GM10266 (cell line): ENCODE measurements around the gene MAP2K2.

Experiments
- DNase-seq: peaks from one replicate; pipeline ENCODE4 v3.0.0; 2012; ENCODE audit errors: extremely low spot score
- TF ChIP-seq, protein P1 (sequence below): IDR thresholded peaks from 2 replicates; pipeline ENCODE4 v1.5.1; 2012; ENCODE audit warnings: mild to moderate bottlenecking, low read depth; ENCODE audit not compliant: control insufficient read depth, insufficient read depth; ENCODE audit errors: missing control alignments

Gene MAP2K2

GRCh38 chr19:4089400-4089908 is 34.5 kb downstream of the MAP2K2 start:
- DNase-seq, result no peak

GRCh38 chr19:4088975-4089374 is 34.9 kb downstream of the MAP2K2 start:
- DNase-seq, result no peak
- TF ChIP-seq, protein P1, sequence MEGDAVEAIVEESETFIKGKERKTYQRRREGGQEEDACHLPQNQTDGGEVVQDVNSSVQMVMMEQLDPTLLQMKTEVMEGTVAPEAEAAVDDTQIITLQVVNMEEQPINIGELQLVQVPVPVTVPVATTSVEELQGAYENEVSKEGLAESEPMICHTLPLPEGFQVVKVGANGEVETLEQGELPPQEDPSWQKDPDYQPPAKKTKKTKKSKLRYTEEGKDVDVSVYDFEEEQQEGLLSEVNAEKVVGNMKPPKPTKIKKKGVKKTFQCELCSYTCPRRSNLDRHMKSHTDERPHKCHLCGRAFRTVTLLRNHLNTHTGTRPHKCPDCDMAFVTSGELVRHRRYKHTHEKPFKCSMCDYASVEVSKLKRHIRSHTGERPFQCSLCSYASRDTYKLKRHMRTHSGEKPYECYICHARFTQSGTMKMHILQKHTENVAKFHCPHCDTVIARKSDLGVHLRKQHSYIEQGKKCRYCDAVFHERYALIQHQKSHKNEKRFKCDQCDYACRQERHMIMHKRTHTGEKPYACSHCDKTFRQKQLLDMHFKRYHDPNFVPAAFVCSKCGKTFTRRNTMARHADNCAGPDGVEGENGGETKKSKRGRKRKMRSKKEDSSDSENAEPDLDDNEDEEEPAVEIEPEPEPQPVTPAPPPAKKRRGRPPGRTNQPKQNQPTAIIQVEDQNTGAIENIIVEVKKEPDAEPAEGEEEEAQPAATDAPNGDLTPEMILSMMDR, result no peak

More at GRCh38 chr19:4089400-4089908, 34.5 kb downstream of the MAP2K2 start:
- TF ChIP-seq, protein P1, result no peak

DNA sequence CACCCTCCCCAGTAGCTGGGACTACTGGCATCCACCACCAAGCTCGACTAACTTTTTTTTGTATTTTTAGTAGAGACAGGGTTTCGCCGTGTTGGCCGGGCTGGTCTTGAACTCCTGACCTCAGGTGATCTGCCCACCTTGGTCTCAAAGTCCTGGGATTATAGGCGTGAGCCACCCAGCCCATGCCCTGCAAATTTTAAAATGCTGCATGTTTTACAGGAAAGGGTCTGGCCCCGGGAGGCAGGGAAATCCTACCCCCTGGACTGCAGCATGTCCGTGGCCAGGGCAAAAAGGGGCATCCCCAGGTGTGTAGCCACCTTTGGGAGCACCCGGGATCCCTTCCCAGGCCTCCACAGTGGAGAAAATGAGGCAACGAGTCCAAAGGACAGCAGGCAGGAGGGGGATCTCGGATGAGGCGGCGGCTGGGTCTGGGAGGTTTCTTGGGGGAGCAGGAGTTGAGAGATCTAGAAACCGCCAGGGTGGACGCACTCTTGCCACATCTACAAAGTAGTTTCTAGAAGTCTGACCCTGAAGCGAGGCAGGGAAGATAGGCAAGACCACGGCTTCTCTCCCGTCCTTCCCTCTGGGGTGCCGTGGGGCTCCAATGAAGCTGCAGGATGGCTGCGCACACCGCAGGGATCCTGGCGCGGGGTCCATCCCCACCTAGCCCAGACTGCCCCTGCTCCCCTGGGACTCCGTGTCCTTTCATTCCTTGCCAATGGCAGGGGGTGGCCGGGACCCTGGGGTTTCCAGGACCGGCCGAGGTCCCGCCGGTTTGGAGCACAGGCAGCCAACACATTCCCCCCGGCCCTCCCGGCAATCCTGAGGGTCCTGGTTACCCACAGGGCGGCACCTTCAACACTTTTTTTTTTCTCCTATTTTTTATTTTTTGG is 35.9 kb downstream of the MAP2K2 start:
- TF ChIP-seq, protein P1, result no peak
- no peak for DNase-seq

DNA sequence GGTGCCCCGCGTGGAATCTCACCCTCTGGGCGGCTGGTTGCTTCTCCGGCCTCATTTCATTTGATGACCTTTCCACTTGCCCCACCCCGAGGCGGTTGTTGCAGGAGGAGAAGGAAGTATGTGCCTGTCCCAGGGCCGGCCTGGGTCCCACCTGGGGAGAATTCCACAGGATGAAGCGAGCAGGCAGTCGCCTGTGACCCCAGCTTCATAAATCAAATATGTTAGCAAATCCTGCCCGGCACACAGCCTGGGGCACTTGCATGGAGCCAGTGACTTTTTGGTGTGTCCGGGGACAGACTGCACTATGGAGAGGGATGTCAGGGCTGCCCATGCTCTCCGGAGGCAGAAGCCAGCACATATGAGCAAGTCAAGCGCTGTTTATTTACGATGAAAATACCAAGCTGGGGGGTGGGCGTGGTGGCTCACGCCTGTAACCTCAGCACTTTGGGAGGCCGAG is 37.5 kb downstream of the MAP2K2 start:
- TF ChIP-seq, protein P1, result no peak
- no peak for DNase-seq

DNA sequence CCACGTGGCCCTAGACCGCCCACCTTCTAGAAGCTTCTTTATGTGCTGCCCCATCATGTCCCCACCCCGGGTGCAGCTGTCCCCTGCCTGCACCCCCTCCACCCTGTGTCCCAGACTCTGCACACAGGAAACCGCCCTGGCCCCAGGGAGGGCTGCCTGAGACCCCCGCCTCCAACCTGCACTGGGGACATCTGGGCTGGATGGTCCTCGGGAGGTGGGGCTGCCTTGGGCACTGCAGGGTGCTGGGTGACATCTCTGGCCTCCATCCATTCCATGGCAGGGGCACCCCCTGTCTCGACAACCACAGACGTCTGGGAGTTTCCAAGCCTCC is 39.4 kb downstream of the MAP2K2 start:
- TF ChIP-seq, protein P1, result no peak
- DNase-seq, result no peak

DNA sequence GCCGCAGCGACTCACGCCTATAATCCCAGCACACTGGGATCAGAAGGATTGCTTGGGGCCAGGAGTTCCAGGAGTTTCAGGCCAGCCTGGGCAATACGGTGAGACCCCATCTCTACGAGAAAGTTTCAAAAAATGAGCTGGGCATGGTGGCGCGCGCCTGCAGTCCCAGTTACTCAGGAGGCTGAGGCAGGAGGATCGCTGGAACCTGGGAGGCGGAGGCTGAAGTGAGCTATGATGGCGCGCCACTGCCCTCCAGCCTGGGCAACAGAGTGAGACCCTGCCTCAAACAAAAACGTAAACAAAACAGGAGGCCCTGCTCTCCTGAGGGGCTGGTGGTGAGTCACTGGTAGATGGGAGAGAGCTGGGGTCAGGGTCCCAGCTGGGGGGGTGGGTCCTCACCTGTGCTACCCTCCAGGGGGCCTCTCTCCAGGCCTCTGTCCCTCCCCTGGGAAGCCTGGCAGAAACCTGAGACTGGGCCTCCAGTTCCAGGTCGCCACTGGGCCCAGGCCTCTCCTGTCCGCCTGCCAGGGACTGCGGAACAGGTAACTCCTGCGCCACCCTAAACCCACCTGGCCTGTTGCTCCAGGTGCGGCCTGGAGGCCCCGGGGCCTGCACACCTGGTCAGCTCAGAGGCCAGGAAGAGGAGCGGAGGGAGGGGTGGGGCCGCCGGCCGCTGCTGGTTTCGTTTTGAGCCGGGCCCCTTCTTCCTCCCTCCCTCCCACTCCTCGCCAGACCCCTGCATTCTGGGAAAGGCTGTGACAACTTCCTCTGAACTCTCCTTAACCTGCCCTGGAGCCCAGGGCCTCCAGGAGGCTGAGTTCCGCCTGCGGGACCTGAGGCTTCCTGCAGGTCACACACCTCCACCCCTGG is 40.0 kb downstream of the MAP2K2 start:
- peak; percentile 69 for DNase-seq

More for the DNA sequence above, 40.0 kb downstream of the MAP2K2 start:
- TF ChIP-seq, protein P1, result no peak
